GM23338 (cell line): Measurements from ENCODE around the gene SMAD3. TPM values are rescaled to one million over a fixed set of nuclear protein-coding genes. Genes with fewer than 3 reads are reported as not detected.

ENCODE experiments used
- ATAC-seq: fragments of 200-7000 bp; cut with Tn5 transposase; 3 replicates; pipeline ENCODE4 v1.9.1; 2020
- DNase-seq: peaks from one replicate; pipeline ENCODE4 v3.0.0-alpha.2; 2015; ENCODE audit warnings: low spot score
- H2AFZ ChIP-seq: fragments of 200-600 bp; sonication (generic); 2 replicates; pipeline ENCODE4 v1.8.0; 2016; ENCODE audit warnings: antibody characterized with exemption, mild to moderate bottlenecking, moderate library complexity
- H3F3A ChIP-seq: fragments of 200-600 bp; sonication (generic); replicated peaks from 2 replicates; pipeline ENCODE4 v1.8.0; 2017; ENCODE audit warnings: antibody characterized with exemption, mixed run types, low read depth
- H3K27ac ChIP-seq: fragments of 200-600 bp; sonication (generic); 2 replicates; pipeline ENCODE4 v1.6.1; 2016; ENCODE audit warnings: low read depth
- H3K27me3 ChIP-seq: fragments of 200-600 bp; sonication (generic); 2 replicates; pipeline ENCODE4 v1.8.0; 2016; ENCODE audit warnings: mild to moderate bottlenecking, mixed run types, moderate library complexity; ENCODE audit not compliant: insufficient read depth
- H3K36me3 ChIP-seq: fragments of 200-600 bp; sonication (generic); 2 replicates; pipeline ENCODE4 v1.8.0; 2016; ENCODE audit warnings: mild to moderate bottlenecking; ENCODE audit not compliant: insufficient read depth
- H3K4me1 ChIP-seq: fragments of 200-600 bp; sonication (generic); 2 replicates; pipeline ENCODE4 v1.8.0; 2016; ENCODE audit warnings: mild to moderate bottlenecking, moderate library complexity; ENCODE audit not compliant: insufficient read depth
- H3K4me2 ChIP-seq: fragments of 200-600 bp; sonication (generic); 2 replicates; pipeline ENCODE4 v1.7.1; 2017; ENCODE audit warnings: mixed run types
- H3K4me3 ChIP-seq: fragments of 200-600 bp; sonication (generic); 2 replicates; pipeline ENCODE4 v1.6.1; 2016; ENCODE audit warnings: mixed run types
- H3K79me2 ChIP-seq: fragments of 200-600 bp; sonication (generic); replicated peaks from 2 replicates; pipeline ENCODE4 v1.8.0; 2017; ENCODE audit warnings: mild to moderate bottlenecking; ENCODE audit not compliant: insufficient read depth
- H3K9me2 ChIP-seq: fragments of 200-600 bp; sonication (generic); 2 replicates; pipeline ENCODE4 v1.8.0; 2017; ENCODE audit not compliant: insufficient read depth
- H4K20me1 ChIP-seq: fragments of 200-600 bp; sonication (generic); replicated peaks from 2 replicates; pipeline ENCODE4 v1.8.0; 2017; ENCODE audit warnings: mild to moderate bottlenecking; ENCODE audit not compliant: insufficient read depth
- H3K27ac Mint-ChIP-seq: 2 replicates; pipeline ENCODE4 v1.8.0; 2020; ENCODE audit warnings: inconsistent platforms, mild to moderate bottlenecking, moderate library complexity, mixed read lengths
- H3K27me3 Mint-ChIP-seq: 3 replicates; pipeline ENCODE4 v1.8.0; 2022; ENCODE audit warnings: low read depth, mild to moderate bottlenecking, moderate library complexity, mixed read lengths, inconsistent platforms; ENCODE audit not compliant: insufficient read depth, poor library complexity
- H3K36me3 Mint-ChIP-seq: 3 replicates; pipeline ENCODE4 v1.8.0; 2021; ENCODE audit warnings: low read depth, mild to moderate bottlenecking, inconsistent platforms, moderate library complexity, mixed read lengths
- H3K4me1 Mint-ChIP-seq: 3 replicates; pipeline ENCODE4 v1.8.0; 2020; ENCODE audit warnings: mild to moderate bottlenecking, inconsistent platforms, mixed read lengths
- H3K4me3 Mint-ChIP-seq: 3 replicates; pipeline ENCODE4 v1.8.0; 2021; ENCODE audit warnings: moderate library complexity, mild to moderate bottlenecking, inconsistent platforms, mixed read lengths
- H3K9me3 Mint-ChIP-seq: 3 replicates; pipeline ENCODE4 v1.8.0; 2020; ENCODE audit warnings: moderate library complexity, mild to moderate bottlenecking, inconsistent platforms, mixed read lengths
- CTCF ChIP-seq, 2 experiments: fragments of 200-600 bp in 1 of 2; sonication (generic) in 1 of 2; conservative IDR thresholded peaks; 2 replicates each; pipeline versions ENCODE4 v1.5.1 to v1.6.1; 2016 to 2017; ENCODE audit warnings: antibody characterized with exemption in 2 of 2, low read depth in 2 of 2, mild to moderate bottlenecking in 2 of 2, moderate library complexity in 1 of 2
- POLR2AphosphoS5 ChIP-seq: IDR thresholded peaks from 2 replicates; pipeline ENCODE4 v1.6.1; 2016; ENCODE audit warnings: antibody characterized with exemption, low read depth
- STAT1 ChIP-seq: IDR thresholded peaks from one replicate; pipeline ENCODE4 v1.6.1; 2016; ENCODE audit warnings: antibody characterized with exemption; ENCODE audit not compliant: unreplicated experiment
- ZNF331 ChIP-seq: fragments of 250-450 bp; sonication (Bioruptor Pico); IDR thresholded peaks from 2 replicates; pipeline ENCODE4 v1.5.0; 2020; ENCODE audit warnings: low read depth, mild to moderate bottlenecking, moderate library complexity
- ZNF462 ChIP-seq: fragments of 250-450 bp; sonication (Bioruptor Pico); IDR thresholded peaks from 2 replicates; pipeline ENCODE4 v1.5.0; 2020; ENCODE audit warnings: mild to moderate bottlenecking, moderate library complexity
- polyA plus RNA-seq: library from polyadenylated mRNA; unstranded; fragments of >200 nt; fragmentation: Nextera tagmentation; extraction: Ambion mirVana; gene quantifications from 2 replicates; pipeline ENCODE4 v1.2.1, GENCODE V29; 2016
- total RNA-seq: library from RNA; depleted of rRNA; stranded (reverse); fragments of >200 nt; shearing (Covaris generic); gene quantifications from 2 replicates; pipeline ENCODE4 v1.2.3, GENCODE V29; 2014

SMAD3 gene
- total and polyA plus RNA-seq, 2 experiments from 2014 or later: 4.9 to 11.6 TPM

GRCh38 chr15:67161412-67161811 is 96.0 kb downstream of the SMAD3 start (continued):
- TF ChIP-seq ZNF462 (CRISPR knock-in tag) (no peak), STAT1 (no peak)

GRCh38 chr15:67161881-67162280 is 96.5 kb downstream of the SMAD3 start:
- H3K4me1 Mint-ChIP-seq: peaks cover 31% of the 10 kb centered on the region
- no peaks in the 10 kb centered on the region for H3K79me2 ChIP-seq
- H3K4me3 ChIP-seq: no peak overlapping the region
- H2AFZ ChIP-seq: no peak overlapping the region
- ATAC-seq: no peak
- H3K27ac ChIP-seq: no peak overlapping the region
- no peak overlapping the region for H3K27ac Mint-ChIP-seq
- H3K36me3 ChIP-seq: no peaks in the 10 kb centered on the region
- H3K27me3 Mint-ChIP-seq: peaks cover 14% of the 10 kb centered on the region
- no peak overlapping the region for H3K4me3 Mint-ChIP-seq
- peaks cover 15% of the 10 kb centered on the region; the same call in 1 of the 2 replicates for H3F3A ChIP-seq
- H3K9me2 ChIP-seq: no peaks in the 10 kb centered on the region
- TF ChIP-seq ZNF331 (CRISPR knock-in tag) (no peak), POLR2AphosphoS5 (no peak)
- peaks cover 25% of the 10 kb centered on the region for H3K4me1 ChIP-seq
- H3K4me2 ChIP-seq: no peak overlapping the region
- no peaks in the 10 kb centered on the region; the same call in 1 of the 2 replicates for H4K20me1 ChIP-seq
- H3K36me3 Mint-ChIP-seq: peaks cover 5% of the 10 kb centered on the region
- no peaks in the 10 kb centered on the region for H3K9me3 Mint-ChIP-seq
- no peak for DNase-seq
- H3K27me3 ChIP-seq: no peaks in the 10 kb centered on the region

- Mint-ChIP-seq H3K27ac (no peak overlapping the region), H3K4me1 (peaks cover 41% of the 10 kb centered on the region), H3K36me3 (peaks cover 14% of the 10 kb centered on the region), H3K27me3 (peaks cover 14% of the 10 kb centered on the region), H3K9me3 (no peaks in the 10 kb centered on the region), H3K4me3 (no peak overlapping the region)
- Histone ChIP-seq H3K27me3 (no peaks in the 10 kb centered on the region), H3K4me1 (peaks cover 28% of the 10 kb centered on the region), H3K9me2 (no peaks in the 10 kb centered on the region), H2AFZ (no peak overlapping the region), H3K4me2 (no peak overlapping the region), H3K27ac (no peak overlapping the region), H3F3A (peaks cover 15% of the 10 kb centered on the region; the same call in 1 of the 2 replicates), H4K20me1 (no peaks in the 10 kb centered on the region; the same call in 1 of the 2 replicates), H3K36me3 (no peaks in the 10 kb centered on the region), H3K4me3 (no peak overlapping the region), H3K79me2 (no peaks in the 10 kb centered on the region)
- DNase-seq (no peak), ATAC-seq (no peak)
- no peak for TF ChIP-seq CTCF (conservative IDR thresholded peaks at IDR 0.05; ENCODE audit: low read depth in 2 of 2)
These were observed 97.8 kb downstream of the SMAD3 start for GRCh38 chr15:67163180-67163579.
